Heart right ventricle (tissue), 16 donors: ENCODE measurements around the gene SVIL. TPM values are rescaled to one million over a fixed set of nuclear protein-coding genes. Genes with fewer than 3 reads are reported as not detected.

Experiments
- ATAC-seq, 8 donors: fragments of 200-7000 bp; cut with Tn5 transposase; one replicate each; pipeline ENCODE4 v1.9.1; 2020; ENCODE audit warnings: mild to moderate bottlenecking in 8 of 8, moderate library complexity in 8 of 8, moderate number of reproducible peaks in 1 of 8
- DNase-seq, 2 donors: peaks; one replicate each; pipeline ENCODE4 v3.0.0-alpha.2; 2020
- H3K27ac ChIP-seq, 10 donors: fragments of 200-600 bp; sonication (generic) in 2 of 10; one replicate each; pipeline versions ENCODE4 v1.5.0 to v1.8.0; 2020 to 2022; ENCODE audit warnings: mild to moderate bottlenecking in 3 of 10
- H3K27me3 ChIP-seq, 7 donors: fragments of 200-600 bp; one replicate each; pipeline ENCODE4 v1.8.0; 2021 to 2022; ENCODE audit warnings: mild to moderate bottlenecking in 2 of 7
- H3K36me3 ChIP-seq, 9 donors: fragments of 200-600 bp; sonication (generic) in 1 of 9; one replicate each; pipeline versions ENCODE4 v1.5.0 to v1.8.0; 2020 to 2022; ENCODE audit warnings: mild to moderate bottlenecking in 2 of 9
- H3K4me1 ChIP-seq, 9 donors: fragments of 200-600 bp; sonication (generic) in 1 of 9; one replicate each; pipeline versions ENCODE4 v1.5.0 to v1.8.0; 2020 to 2022; ENCODE audit warnings: mild to moderate bottlenecking in 4 of 9
- H3K4me3 ChIP-seq, 10 donors: fragments of 200-600 bp; sonication (generic) in 2 of 10; one replicate each; pipeline versions ENCODE4 v1.5.0 to v1.8.0; 2020 to 2022; ENCODE audit warnings: mild to moderate bottlenecking in 7 of 10, moderate library complexity in 2 of 10
- H3K9me3 ChIP-seq, 11 donors: fragments of 200-600 bp in 10 of 11; sonication (generic) in 2 of 11; one replicate each; pipeline versions ENCODE4 v1.5.0 to v1.8.0; 2013 to 2022; ENCODE audit warnings: mild to moderate bottlenecking in 2 of 11, control low read depth in 1 of 11, moderate library complexity in 1 of 11
- CTCF ChIP-seq, 9 donors: fragments of 200-600 bp; sonication (generic) in 2 of 9; IDR thresholded peaks; one replicate each; pipeline versions ENCODE4 v1.5.0 to v1.8.0; 2021 to 2022; ENCODE audit warnings: antibody characterized with exemption in 9 of 9, mild to moderate bottlenecking in 5 of 9, moderate library complexity in 1 of 9
- WGBS, 2 donors: extraction: QIAGEN DNeasy Blood & Tissue Kit; methylation state at CpG; one replicate each; pipeline ENCODE4 v1.1.7; 2013; ENCODE audit warnings: inconsistent platforms in 1 of 2; 5-methylcytosine and 5-hydroxymethylcytosine counted together
- intact Hi-C, 10 donors: fragments of 100-400 bp; cut with DNase I; formaldehyde crosslinking; loops; one replicate each; pipeline versions ENCODE4 v1.11.1 to v1.14.2; 2022
- polyA plus RNA-seq, 2 donors: library from polyadenylated mRNA; stranded (reverse); fragments of 200-250 nt; gene quantifications; one replicate each; pipeline ENCODE4 v1.2.3, GENCODE V29; 2013
- total RNA-seq, 10 donors: library from RNA; stranded (reverse); fragmentation: NEBNext Ultra II Directional in 3 of 10; extraction: Animal tissue kit (Norgen Biotek cat#: 25700) in 3 of 10; gene quantifications; one replicate each; pipeline versions ENCODE4 v1.2.1 to v1.2.4, GENCODE V29; 2021 to 2023
- donor health status: Arrhythmogenic right ventricular cardiomyopathy.
- donor health status: ischemic (EF 13 %, LVEDD 7.1; RV severe dilation, severe dysfunction).
- donor health status: healthy with polysubstance abuse.
- donor health status: DM: no; HTN: yes; CAD: no.
- donor health status: DM: no; HTN: no; CAD: no.
- donor health status: ischemic (EF 25% LVEDD 6.9; RV normal size, moderate dysfunction).
- donor health status: ischemic (EF 25% LVEDD 5.7; RV mildly dilated, moderate dysfunction).
- donor health status: healthy.
- donor health status: DM: yes; HTN: yes; CAD: no.
- donor health status: Ischemic cardiomyopathy.
- donor health status: ischemic (EF 35%, LVEDD 5.7; RV mildly dilated, moderate dysfunction).
- donor health status: nonischemic (EF 11% LVEDD 7.7; RV severe dilation, severe dysfunction).
- donor health status: DM: yes; HTN: yes; CAD: no.
- donor health status: PGD.
- donor health status: ischemic (EF 29% LVEDD 5.4; RV normal size, mild dysfunction).
- donor health status: nonischemic (EF 23%, LVEDD 6.1; RV moderate dilation, normal function).

SVIL gene
- total and polyA plus RNA-seq, 12 donors: 38.6 to 655 (median 450) TPM

DNA sequence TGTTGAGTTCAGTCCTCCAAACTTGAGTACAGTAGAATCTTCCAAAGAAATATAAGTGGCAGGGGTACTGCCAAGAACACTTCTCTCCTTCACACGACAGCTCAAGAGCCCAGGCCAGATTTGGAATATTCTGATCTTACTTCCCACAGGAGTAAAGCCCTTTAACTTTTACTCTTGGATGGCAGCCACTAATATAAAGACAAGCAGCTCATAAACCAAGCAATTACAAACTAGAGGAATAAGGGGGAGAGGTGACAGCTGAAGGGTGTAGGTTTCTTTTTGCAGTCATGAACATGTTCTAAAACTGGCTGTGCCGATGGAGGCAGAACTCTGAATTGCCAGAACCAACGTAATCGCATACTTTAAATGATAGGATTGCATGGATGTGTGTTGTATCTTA is 74.8 kb downstream of the SVIL start:
- Histone ChIP-seq H3K9me3 (no peaks in the 10 kb centered on the region), H3K4me1 (peaks cover 2 to 31% (median 13%) of the 10 kb centered on the region in 9 donors), H3K27ac (peak overlapping the region in 8 of 10 donors; percentile 3 to 49 (median 34)), H3K4me3 (no peak overlapping the region), H3K27me3 (no peaks in the 10 kb centered on the region), H3K36me3 (peaks cover 0 to 39% (median 11%) of the 10 kb centered on the region in 9 donors)
- ATAC-seq (peak in 6 of 8 donors; percentile 60 to 83 (median 74)), DNase-seq (no peak)
- intact Hi-C loops: loop anchor here in 1 of 10 donors (10.0 kb wide), 1 partner anchor 1645 kb away; no protein-coding TSS in a partner anchor
- TF ChIP-seq CTCF (IDR thresholded peaks at IDR 0.05): no peak
- 18 to 44% methylated on average over 4 of the region's 4 CpGs for WGBS, 2 donors

GRCh38 chr10:29557665-29558064 is 77.1 kb downstream of the SVIL start:
- Histone ChIP-seq H3K27me3 (no peaks in the 10 kb centered on the region), H3K27ac (peak overlapping the region in 1 of 10 donors; percentile 22), H3K36me3 (peaks cover 0 to 62% (median 21%) of the 10 kb centered on the region in 9 donors), H3K4me1 (peaks cover 2 to 39% (median 21%) of the 10 kb centered on the region in 9 donors), H3K4me3 (no peak overlapping the region), H3K9me3 (no peaks in the 10 kb centered on the region)
- intact Hi-C loops: loop anchor here in 1 of 10 donors (10.0 kb wide), 1 partner anchor 1643 kb away; no protein-coding TSS in a partner anchor
- ATAC-seq (no peak), DNase-seq (no peak)
- TF ChIP-seq CTCF (IDR thresholded peaks at IDR 0.05): no peak
- 83 to 90% methylated on average over 3 of the region's 3 CpGs for WGBS, 2 donors

- H3K27me3 ChIP-seq: no peaks in the 10 kb centered on the region
- no peak for TF ChIP-seq CTCF (IDR thresholded peaks at IDR 0.05)
- WGBS, 2 donors: 56 to 61% methylated on average over 8 of the region's 8 CpGs
- peaks cover 2 to 35% (median 18%) of the 10 kb centered on the region in 9 donors for H3K4me1 ChIP-seq
- H3K4me3 ChIP-seq: no peak overlapping the region
- peak in 6 of 8 donors; percentile 20 to 55 (median 30) for ATAC-seq
- intact Hi-C loops: loop anchor here in 1 of 10 donors (10.0 kb wide), 1 partner anchor 1641 kb away; no protein-coding TSS in a partner anchor
- no peak for DNase-seq
- H3K36me3 ChIP-seq: peaks cover 0 to 63% (median 25%) of the 10 kb centered on the region in 9 donors
- no peaks in the 10 kb centered on the region for H3K9me3 ChIP-seq
- H3K27ac ChIP-seq: peak overlapping the region in 5 of 10 donors; percentile 1 to 61 (median 24)
These were observed 78.9 kb downstream of the SVIL start for GRCh38 chr10:29555746-29556481.

DNA sequence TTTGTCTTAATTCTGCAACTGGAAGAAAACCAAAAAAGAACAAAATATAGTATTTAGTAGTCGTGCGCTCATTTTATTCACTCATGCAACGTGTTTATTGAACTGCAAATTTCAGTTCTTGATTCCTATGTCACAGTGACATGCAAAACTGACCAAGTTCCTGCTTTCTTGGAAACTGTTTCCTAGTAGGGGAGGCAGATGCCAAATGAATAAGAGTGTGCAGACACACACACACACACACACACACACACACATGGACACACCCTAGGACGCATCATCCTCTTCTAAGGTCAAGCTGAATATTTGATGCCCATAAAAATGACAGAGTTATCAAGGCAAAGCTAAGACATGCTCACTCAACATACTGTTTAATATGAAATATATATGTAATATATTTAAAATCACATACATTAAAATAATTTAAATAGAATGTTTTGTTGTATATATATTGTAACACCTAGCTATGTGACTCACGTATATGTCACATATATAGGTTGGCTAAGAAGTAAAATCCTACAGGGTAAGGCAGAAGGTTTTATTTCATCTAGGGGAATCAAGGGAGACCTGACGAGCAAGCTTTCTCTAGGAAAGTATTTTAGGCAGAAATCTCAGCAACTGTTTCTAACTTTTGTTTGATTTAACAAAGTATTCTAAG is 79.6 kb downstream of the SVIL start:
- Histone ChIP-seq H3K27me3 (no peaks in the 10 kb centered on the region), H3K36me3 (peaks cover 0 to 65% (median 29%) of the 10 kb centered on the region in 9 donors), H3K9me3 (no peaks in the 10 kb centered on the region), H3K4me1 (peaks cover 2 to 28% (median 17%) of the 10 kb centered on the region in 9 donors), H3K4me3 (no peak overlapping the region), H3K27ac (peak overlapping the region in 3 of 10 donors; percentile 1 to 61 (median 17))
- TF ChIP-seq CTCF (IDR thresholded peaks at IDR 0.05): no peak
- DNase-seq: no peak
- WGBS, 2 donors: 83 to 86% methylated on average over 6 of the region's 6 CpGs
- no peak for ATAC-seq
- intact Hi-C loops: loop anchor here in 1 of 10 donors (10.0 kb wide), 1 partner anchor 1640 kb away; no protein-coding TSS in a partner anchor
